ENCODE data around the gene MTHFD1L. TPM values are rescaled to one million over a fixed set of nuclear protein-coding genes. Genes with fewer than 3 reads are reported as not detected.

The MTHFD1L gene
- total RNA-seq, 2 experiments from 2014 or later: 155 to 158 TPM

GRCh38 chr6:150949526-150949925 lies 84.0 kb downstream of the MTHFD1L start:
- POLR2A ChIA-PET: no interaction called here
- peaks cover 68% of the 10 kb centered on the region for H3K36me3 Mint-ChIP-seq (ENCODE audit: low read depth)
- no peaks in the 10 kb centered on the region for H3K9me3 Mint-ChIP-seq
- H3K27ac Mint-ChIP-seq: no peak overlapping the region
- no peak overlapping the region for H3K4me3 Mint-ChIP-seq
- H3K27me3 Mint-ChIP-seq: no peaks in the 10 kb centered on the region
- CTCF ChIA-PET: no interaction called here
- DNase-seq (no peak), ATAC-seq (no peak)
- TF ChIP-seq, protein P1, sequence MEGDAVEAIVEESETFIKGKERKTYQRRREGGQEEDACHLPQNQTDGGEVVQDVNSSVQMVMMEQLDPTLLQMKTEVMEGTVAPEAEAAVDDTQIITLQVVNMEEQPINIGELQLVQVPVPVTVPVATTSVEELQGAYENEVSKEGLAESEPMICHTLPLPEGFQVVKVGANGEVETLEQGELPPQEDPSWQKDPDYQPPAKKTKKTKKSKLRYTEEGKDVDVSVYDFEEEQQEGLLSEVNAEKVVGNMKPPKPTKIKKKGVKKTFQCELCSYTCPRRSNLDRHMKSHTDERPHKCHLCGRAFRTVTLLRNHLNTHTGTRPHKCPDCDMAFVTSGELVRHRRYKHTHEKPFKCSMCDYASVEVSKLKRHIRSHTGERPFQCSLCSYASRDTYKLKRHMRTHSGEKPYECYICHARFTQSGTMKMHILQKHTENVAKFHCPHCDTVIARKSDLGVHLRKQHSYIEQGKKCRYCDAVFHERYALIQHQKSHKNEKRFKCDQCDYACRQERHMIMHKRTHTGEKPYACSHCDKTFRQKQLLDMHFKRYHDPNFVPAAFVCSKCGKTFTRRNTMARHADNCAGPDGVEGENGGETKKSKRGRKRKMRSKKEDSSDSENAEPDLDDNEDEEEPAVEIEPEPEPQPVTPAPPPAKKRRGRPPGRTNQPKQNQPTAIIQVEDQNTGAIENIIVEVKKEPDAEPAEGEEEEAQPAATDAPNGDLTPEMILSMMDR (IDR thresholded peaks at IDR 0.05): no peak
- intact Hi-C loops (cut with micrococcal nuclease): no loop called here
- no peaks in the 10 kb centered on the region for H3K4me1 Mint-ChIP-seq (ENCODE audit: low read depth)

DNA sequence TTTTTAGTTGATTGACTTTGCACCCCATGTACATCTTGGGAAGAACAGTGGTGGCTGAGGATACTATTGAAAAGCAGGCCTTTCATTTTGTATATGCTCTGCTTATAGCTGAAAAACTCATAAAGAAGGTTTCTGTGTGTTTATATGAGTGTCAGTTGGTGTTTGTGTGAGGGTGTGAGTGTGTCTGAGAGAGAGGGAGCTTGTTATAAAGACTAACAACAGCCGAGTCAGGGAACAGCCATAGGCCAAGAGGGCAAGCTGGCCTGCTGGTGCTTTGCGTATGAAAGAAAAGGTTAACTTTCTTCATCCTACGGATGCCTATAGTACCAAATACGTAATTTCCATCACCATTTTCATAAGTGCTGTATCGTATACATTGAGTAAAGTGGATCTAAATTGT lies 88.3 kb downstream of the MTHFD1L start:
- POLR2A ChIA-PET: no interaction called here
- H3K9me3 Mint-ChIP-seq: no peaks in the 10 kb centered on the region
- ATAC-seq (no peak), DNase-seq (no peak)
- CTCF ChIA-PET: no interaction called here
- intact Hi-C loops (cut with micrococcal nuclease): no loop called here
- H3K27ac Mint-ChIP-seq: no peak overlapping the region
- no peaks in the 10 kb centered on the region for H3K4me1 Mint-ChIP-seq (ENCODE audit: low read depth)
- TF ChIP-seq, protein P1 (IDR thresholded peaks at IDR 0.05): no peak
- peaks cover 75% of the 10 kb centered on the region for H3K36me3 Mint-ChIP-seq (ENCODE audit: low read depth)
- H3K4me3 Mint-ChIP-seq: no peak overlapping the region
- H3K27me3 Mint-ChIP-seq: no peaks in the 10 kb centered on the region

GRCh38 chr6:150959166-150959565 lies 93.7 kb downstream of the MTHFD1L start:
- H3K36me3 Mint-ChIP-seq (ENCODE audit: low read depth): peaks cover 55% of the 10 kb centered on the region

GRCh38 chr6:150962436-150962835 lies 96.9 kb downstream of the MTHFD1L start:
- no peaks in the 10 kb centered on the region for H3K9me3 Mint-ChIP-seq
- ATAC-seq (no peak), DNase-seq (no peak)
- CTCF ChIA-PET: no interaction called here
- H3K4me3 Mint-ChIP-seq: no peak overlapping the region
- peaks cover 55% of the 10 kb centered on the region for H3K36me3 Mint-ChIP-seq (ENCODE audit: low read depth)
- POLR2A ChIA-PET: no interaction called here
- H3K27ac Mint-ChIP-seq: no peak overlapping the region
- intact Hi-C loops (cut with micrococcal nuclease): no loop called here
- no peaks in the 10 kb centered on the region for H3K4me1 Mint-ChIP-seq (ENCODE audit: low read depth)
- TF ChIP-seq, protein P1 (IDR thresholded peaks at IDR 0.05): no peak
- no peaks in the 10 kb centered on the region for H3K27me3 Mint-ChIP-seq

More at GRCh38 chr6:150959166-150959565, 93.7 kb downstream of the MTHFD1L start:
- intact Hi-C loops (cut with micrococcal nuclease): no loop called here
- no peaks in the 10 kb centered on the region for H3K27me3 Mint-ChIP-seq
- H3K9me3 Mint-ChIP-seq: no peaks in the 10 kb centered on the region
- TF ChIP-seq, protein P1 (IDR thresholded peaks at IDR 0.05): no peak
- no peak for DNase-seq
- no peak overlapping the region for H3K27ac Mint-ChIP-seq
- CTCF ChIA-PET: interaction anchor here (1.9 kb wide), 1 partner anchor 365 kb away, joined by 5 read pairs; no protein-coding TSS in a partner anchor
- no peak overlapping the region for H3K4me3 Mint-ChIP-seq
- ATAC-seq: no peak
- POLR2A ChIA-PET: no interaction called here
- H3K4me1 Mint-ChIP-seq (ENCODE audit: low read depth): no peaks in the 10 kb centered on the region

- POLR2A ChIA-PET: no interaction called here
- H3K27ac Mint-ChIP-seq: no peak overlapping the region
- H3K4me3 Mint-ChIP-seq: no peak overlapping the region
- ATAC-seq (no peak), DNase-seq (no peak)
- CTCF ChIA-PET: no interaction called here
- TF ChIP-seq, protein P1 (IDR thresholded peaks at IDR 0.05): no peak
- H3K4me1 Mint-ChIP-seq (ENCODE audit: low read depth): no peaks in the 10 kb centered on the region
- intact Hi-C loops (cut with micrococcal nuclease): no loop called here
- no peaks in the 10 kb centered on the region for H3K27me3 Mint-ChIP-seq
- peaks cover 61% of the 10 kb centered on the region for H3K36me3 Mint-ChIP-seq (ENCODE audit: low read depth)
- no peaks in the 10 kb centered on the region for H3K9me3 Mint-ChIP-seq
These were observed 99.3 kb downstream of the MTHFD1L start for GRCh38 chr6:150964765-150965164.

Measured in activated CD8-positive, alpha-beta T cell treated with anti-CD3 and anti-CD28 coated beads for 36 hours (primary cell).